ENCODE measurements around the gene HNRNPK.

Gene HNRNPK

GRCh38 chr9:83986195-83986594 is 6.2 kb upstream of the HNRNPK start:
- ATAC-seq: no peak
- no peak for TF ChIP-seq ZFP3 (CRISPR knock-in tag; IDR thresholded peaks at IDR 0.05)
- no peak for TF ChIP-seq BACH2 (CRISPR knock-in tag; IDR thresholded peaks at IDR 0.05; ENCODE audit: borderline replicate concordance)
- TF ChIP-seq OSR1 (CRISPR knock-in tag; IDR thresholded peaks at IDR 0.05): no peak
- no peak for TF ChIP-seq ISL1 (CRISPR knock-in tag; IDR thresholded peaks at IDR 0.05)
- TF ChIP-seq ZC3H10 (CRISPR knock-in tag; IDR thresholded peaks at IDR 0.05): no peak
- no peak for TF ChIP-seq POU6F1 (CRISPR knock-in tag; IDR thresholded peaks at IDR 0.05; ENCODE audit: borderline replicate concordance, low read depth)
- no peak for TF ChIP-seq TCF4 (CRISPR knock-in tag; IDR thresholded peaks at IDR 0.05; ENCODE audit: borderline replicate concordance)
- TF ChIP-seq SNAI2 (CRISPR knock-in tag; IDR thresholded peaks at IDR 0.05): no peak
- TF ChIP-seq PATZ1 (CRISPR knock-in tag; IDR thresholded peaks at IDR 0.05; ENCODE audit: borderline replicate concordance): no peak
- no peak for TF ChIP-seq ZNF70 (CRISPR knock-in tag; IDR thresholded peaks at IDR 0.05)
- no peak for TF ChIP-seq TOX (CRISPR knock-in tag; IDR thresholded peaks at IDR 0.05; ENCODE audit: borderline replicate concordance)
- TF ChIP-seq ZNF565 (CRISPR knock-in tag; conservative IDR thresholded peaks at IDR 0.05; ENCODE audit: low read depth): no peak
- no peak for TF ChIP-seq CSRNP3 (CRISPR knock-in tag; IDR thresholded peaks at IDR 0.05)
- TF ChIP-seq CSDC2 (CRISPR knock-in tag; IDR thresholded peaks at IDR 0.05): no peak
- TF ChIP-seq ESRRG (CRISPR knock-in tag; IDR thresholded peaks at IDR 0.05): no peak
- no peak for TF ChIP-seq ZFP30 (CRISPR knock-in tag; IDR thresholded peaks at IDR 0.05)
- TF ChIP-seq ZNF8 (CRISPR knock-in tag; IDR thresholded peaks at IDR 0.05): no peak
- TF ChIP-seq GLIS3 (CRISPR knock-in tag; IDR thresholded peaks at IDR 0.05): no peak
- TF ChIP-seq ARNTL (CRISPR knock-in tag; IDR thresholded peaks at IDR 0.05; ENCODE audit: borderline replicate concordance, low read depth): no peak
- TF ChIP-seq CREB5 (CRISPR knock-in tag; IDR thresholded peaks at IDR 0.05; ENCODE audit: low read depth): no peak

GRCh38 chr9:83981126-83981871 is 1.3 kb upstream of the HNRNPK start:
- peak; percentile 38 for ATAC-seq
- TF ChIP-seq BACH2 (CRISPR knock-in tag; IDR thresholded peaks at IDR 0.05; ENCODE audit: borderline replicate concordance) (no peak), GLIS3 (CRISPR knock-in tag; IDR thresholded peaks at IDR 0.05) (no peak), RARB (CRISPR knock-in tag; IDR thresholded peaks at IDR 0.05) (no peak), POU6F1 (CRISPR knock-in tag; IDR thresholded peaks at IDR 0.05; ENCODE audit: borderline replicate concordance, low read depth) (no peak), TOX (CRISPR knock-in tag; IDR thresholded peaks at IDR 0.05; ENCODE audit: borderline replicate concordance) (no peak), ZFP30 (CRISPR knock-in tag; IDR thresholded peaks at IDR 0.05) (no peak), CREB5 (CRISPR knock-in tag; IDR thresholded peaks at IDR 0.05; ENCODE audit: low read depth) (no peak), ESRRG (CRISPR knock-in tag; IDR thresholded peaks at IDR 0.05) (no peak), ISL1 (CRISPR knock-in tag; IDR thresholded peaks at IDR 0.05) (no peak), CSRNP3 (CRISPR knock-in tag; IDR thresholded peaks at IDR 0.05) (no peak), OSR1 (CRISPR knock-in tag; IDR thresholded peaks at IDR 0.05) (no peak), ZNF8 (CRISPR knock-in tag; IDR thresholded peaks at IDR 0.05) (no peak), CSDC2 (CRISPR knock-in tag; IDR thresholded peaks at IDR 0.05) (no peak), PATZ1 (CRISPR knock-in tag; IDR thresholded peaks at IDR 0.05; ENCODE audit: borderline replicate concordance) (no peak), ZNF70 (CRISPR knock-in tag; IDR thresholded peaks at IDR 0.05) (no peak)

Measured in SK-N-SH treated with all-trans-retinoic acid at 6 μM for 48 hours (cell line).